GM18498 (cell line): Measurements from ENCODE around the gene SLC30A1.

Experiments used
- ATAC-seq: cut with Tn5 transposase; IDR thresholded peaks from one replicate; pipeline ENCODE4 v1.9.1; 2021; ENCODE audit warnings: mild to moderate bottlenecking, moderate library complexity; ENCODE audit not compliant: unreplicated experiment

Gene SLC30A1

GRCh38 chr1:211607754-211608473, 29.0 kb upstream of the SLC30A1 start:
- ATAC-seq, result no peak

GRCh38 chr1:211606914-211607753, 28.2 kb upstream of the SLC30A1 start:
- ATAC-seq, result peak; percentile 93

GRCh38 chr1:211606332-211606913, 27.5 kb upstream of the SLC30A1 start:
- peak; percentile 94 for ATAC-seq

GRCh38 chr1:211605603-211606331, 26.8 kb upstream of the SLC30A1 start:
- no peak for ATAC-seq

- ATAC-seq, result no peak
Observed at GRCh38 chr1:211605034-211605433, 26.1 kb upstream of the SLC30A1 start.

- no peak for ATAC-seq
Observed at GRCh38 chr1:211604548-211604947, 25.6 kb upstream of the SLC30A1 start.

GRCh38 chr1:211603713-211604112, 24.8 kb upstream of the SLC30A1 start:
- ATAC-seq, result no peak

- ATAC-seq, result no peak
Observed at GRCh38 chr1:211603191-211603701, 24.3 kb upstream of the SLC30A1 start.

- ATAC-seq, result no peak
Observed at GRCh38 chr1:211601982-211602670, 23.2 kb upstream of the SLC30A1 start.

GRCh38 chr1:211601159-211601558, 22.2 kb upstream of the SLC30A1 start:
- no peak for ATAC-seq

GRCh38 chr1:211599250-211599649, 20.3 kb upstream of the SLC30A1 start:
- no peak for ATAC-seq

GRCh38 chr1:211598514-211598913, 19.6 kb upstream of the SLC30A1 start:
- ATAC-seq, result no peak

GRCh38 chr1:211596418-211597181, 17.6 kb upstream of the SLC30A1 start:
- ATAC-seq, result no peak

GRCh38 chr1:211595419-211595818, 16.5 kb upstream of the SLC30A1 start:
- ATAC-seq, result no peak

GRCh38 chr1:211591980-211592493, 13.1 kb upstream of the SLC30A1 start:
- no peak for ATAC-seq

- no peak for ATAC-seq
Observed at GRCh38 chr1:211589782-211590721, 11.1 kb upstream of the SLC30A1 start.

- no peak for ATAC-seq
Observed at GRCh38 chr1:211588711-211589110, 9.8 kb upstream of the SLC30A1 start.

GRCh38 chr1:211587123-211587522, 8.2 kb upstream of the SLC30A1 start:
- no peak for ATAC-seq
